Uterus (tissue), 4 donors: ENCODE measurements around the gene CENPF. TPM values are rescaled to one million over a fixed set of nuclear protein-coding genes. Genes with fewer than 3 reads are reported as not detected.

Experiments used
- DNase-seq, 2 donors: peaks; one replicate each; pipeline ENCODE4 v3.0.0-alpha.2; 2019 to 2020
- H3K27ac ChIP-seq, 2 donors: fragments of 200-600 bp; sonication (generic); 1 replicate in 1 of 2; 2 replicates in 1 of 2; pipeline ENCODE4 v1.5.1; 2016 to 2018
- H3K27me3 ChIP-seq, 2 donors: fragments of 200-600 bp; sonication (generic); one replicate each; pipeline ENCODE4 v1.5.1; 2018 to 2019; ENCODE audit warnings: control low read depth in 1 of 2
- H3K36me3 ChIP-seq, 2 donors: fragments of 200-600 bp; sonication (generic); one replicate each; pipeline ENCODE4 v1.5.1; 2019; ENCODE audit warnings: control low read depth in 1 of 2
- H3K4me1 ChIP-seq, 2 donors: fragments of 200-600 bp; sonication (generic); one replicate each; pipeline ENCODE4 v1.5.1; 2018 to 2019; ENCODE audit warnings: control low read depth in 1 of 2
- H3K4me3 ChIP-seq, 2 donors: fragments of 200-600 bp; sonication (generic); 1 replicate in 1 of 2; 2 replicates in 1 of 2; pipeline ENCODE4 v1.5.1; 2018 to 2019; ENCODE audit warnings: mild to moderate bottlenecking in 1 of 2
- H3K9me3 ChIP-seq, 2 donors: fragments of 200-600 bp; sonication (generic); one replicate each; pipeline ENCODE4 v1.5.1; 2019; ENCODE audit warnings: control low read depth in 1 of 2
- CTCF ChIP-seq, 4 experiments: fragments of 200-600 bp in 2 of 4; fragments of 450-650 bp in 2 of 4; sonication (generic) in 2 of 4; IDR thresholded peaks; one replicate each; pipeline ENCODE4 v1.5.1; 2016 to 2019; ENCODE audit warnings: antibody characterized with exemption in 4 of 4, mild to moderate bottlenecking in 2 of 4, moderate library complexity in 1 of 4
- POLR2A ChIP-seq, 2 donors: fragments of 450-650 bp; IDR thresholded peaks; one replicate each; pipeline ENCODE4 v1.6.1; 2016; ENCODE audit warnings: antibody characterized with exemption in 2 of 2, mild to moderate bottlenecking in 1 of 2, moderate library complexity in 1 of 2
- intact Hi-C: fragments of 100-400 bp; cut with DNase I; formaldehyde crosslinking; loops from one replicate; pipeline ENCODE4 v1.15.1; 2023; ENCODE audit warnings: low total_unique reads
- total RNA-seq, 4 donors: library from RNA; depleted of rRNA in 3 of 4; stranded (reverse); fragments of >200 nt in 3 of 4; gene quantifications; one replicate each; pipeline versions ENCODE4 v1.1.0 to v1.2.4, GENCODE V29; 2014 to 2023
- donor health status: DM: yes; HTN: yes; CAD: no.

The CENPF gene
- total RNA-seq, 4 donors from 2014 or later = under 0.01 to 41.2 (median 5.7) TPM

- H3K9me3 ChIP-seq = no peaks in the 10 kb centered on the region
- no peaks in the 10 kb centered on the region for H3K4me1 ChIP-seq
- H3K27ac ChIP-seq = no peak overlapping the region
- no peak for DNase-seq
- H3K27me3 ChIP-seq = no peaks in the 10 kb centered on the region
- H3K36me3 ChIP-seq = no peaks in the 10 kb centered on the region
- no peak for TF ChIP-seq POLR2A (IDR thresholded peaks at IDR 0.05)
- TF ChIP-seq CTCF (IDR thresholded peaks at IDR 0.05) = no peak
- no peak overlapping the region for H3K4me3 ChIP-seq
- intact Hi-C loops = no loop called here
Observed at GRCh38 chr1:214638459-214638807, 35.4 kb downstream of the CENPF start.

GRCh38 chr1:214638997-214639396 is 36.0 kb downstream of the CENPF start:
- Histone ChIP-seq H3K4me1 (no peaks in the 10 kb centered on the region), H3K9me3 (no peaks in the 10 kb centered on the region), H3K36me3 (no peaks in the 10 kb centered on the region), H3K27me3 (no peaks in the 10 kb centered on the region), H3K4me3 (no peak overlapping the region), H3K27ac (no peak overlapping the region)
- TF ChIP-seq POLR2A (IDR thresholded peaks at IDR 0.05) (no peak), CTCF (IDR thresholded peaks at IDR 0.05) (no peak)
- DNase-seq = no peak
- intact Hi-C loops = no loop called here

GRCh38 chr1:214640431-214641213 is 37.6 kb downstream of the CENPF start:
- H3K4me1 ChIP-seq = no peaks in the 10 kb centered on the region
- no peaks in the 10 kb centered on the region for H3K9me3 ChIP-seq
- TF ChIP-seq POLR2A (IDR thresholded peaks at IDR 0.05) = no peak
- no peak for TF ChIP-seq CTCF (IDR thresholded peaks at IDR 0.05)
- no peak overlapping the region for H3K27ac ChIP-seq
- intact Hi-C loops = no loop called here
- no peak for DNase-seq
- no peaks in the 10 kb centered on the region for H3K36me3 ChIP-seq
- no peak overlapping the region for H3K4me3 ChIP-seq
- no peaks in the 10 kb centered on the region for H3K27me3 ChIP-seq

- no peaks in the 10 kb centered on the region for H3K9me3 ChIP-seq
- intact Hi-C loops = no loop called here
- H3K27ac ChIP-seq = no peak overlapping the region
- TF ChIP-seq CTCF (IDR thresholded peaks at IDR 0.05) (no peak), POLR2A (IDR thresholded peaks at IDR 0.05) (no peak)
- no peak overlapping the region for H3K4me3 ChIP-seq
- no peak for DNase-seq
- no peaks in the 10 kb centered on the region for H3K36me3 ChIP-seq
- no peaks in the 10 kb centered on the region for H3K4me1 ChIP-seq
- H3K27me3 ChIP-seq = no peaks in the 10 kb centered on the region
Observed at GRCh38 chr1:214641214-214641895, 38.4 kb downstream of the CENPF start.

GRCh38 chr1:214643030-214643429 is 40.0 kb downstream of the CENPF start:
- no peak overlapping the region for H3K27ac ChIP-seq
- no peak for DNase-seq
- H3K4me1 ChIP-seq = no peaks in the 10 kb centered on the region
- no peak for TF ChIP-seq CTCF (IDR thresholded peaks at IDR 0.05)
- no peak for TF ChIP-seq POLR2A (IDR thresholded peaks at IDR 0.05)
- no peaks in the 10 kb centered on the region for H3K9me3 ChIP-seq
- no peaks in the 10 kb centered on the region for H3K27me3 ChIP-seq
- intact Hi-C loops = no loop called here
- H3K4me3 ChIP-seq = no peak overlapping the region
- no peaks in the 10 kb centered on the region for H3K36me3 ChIP-seq
